ENCODE data around the gene CASP12. TPM values are rescaled to one million over a fixed set of nuclear protein-coding genes. Genes with fewer than 3 reads are reported as not detected.

CASP12 gene
- total RNA-seq, 4 donors from 2014 or later = not detected

DNA sequence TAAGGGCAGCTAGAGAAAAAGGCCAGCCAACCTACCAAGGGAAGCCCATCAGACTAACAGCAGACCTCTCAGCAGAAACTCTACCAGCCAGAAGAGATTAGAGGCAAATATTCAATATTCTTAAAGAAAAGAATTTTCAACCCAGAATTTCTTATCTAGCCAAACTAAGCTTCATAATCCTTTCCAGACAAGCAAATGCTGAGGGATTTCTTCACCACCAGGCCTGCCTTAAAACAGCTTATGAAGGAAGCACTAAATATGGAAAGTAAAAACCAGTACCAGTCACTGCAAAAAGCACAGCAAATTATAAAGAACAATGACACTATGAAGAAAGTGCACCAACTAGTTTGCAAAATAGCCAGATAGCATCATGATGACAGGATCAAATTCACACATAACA is 30.6 kb upstream of the CASP12 start:
- no peaks in the 10 kb centered on the region for H3K36me3 ChIP-seq
- no peak for TF ChIP-seq POLR2A (IDR thresholded peaks at IDR 0.05)
- no peak for TF ChIP-seq POLR2AphosphoS5 (IDR thresholded peaks at IDR 0.05)
- TF ChIP-seq, protein P1, sequence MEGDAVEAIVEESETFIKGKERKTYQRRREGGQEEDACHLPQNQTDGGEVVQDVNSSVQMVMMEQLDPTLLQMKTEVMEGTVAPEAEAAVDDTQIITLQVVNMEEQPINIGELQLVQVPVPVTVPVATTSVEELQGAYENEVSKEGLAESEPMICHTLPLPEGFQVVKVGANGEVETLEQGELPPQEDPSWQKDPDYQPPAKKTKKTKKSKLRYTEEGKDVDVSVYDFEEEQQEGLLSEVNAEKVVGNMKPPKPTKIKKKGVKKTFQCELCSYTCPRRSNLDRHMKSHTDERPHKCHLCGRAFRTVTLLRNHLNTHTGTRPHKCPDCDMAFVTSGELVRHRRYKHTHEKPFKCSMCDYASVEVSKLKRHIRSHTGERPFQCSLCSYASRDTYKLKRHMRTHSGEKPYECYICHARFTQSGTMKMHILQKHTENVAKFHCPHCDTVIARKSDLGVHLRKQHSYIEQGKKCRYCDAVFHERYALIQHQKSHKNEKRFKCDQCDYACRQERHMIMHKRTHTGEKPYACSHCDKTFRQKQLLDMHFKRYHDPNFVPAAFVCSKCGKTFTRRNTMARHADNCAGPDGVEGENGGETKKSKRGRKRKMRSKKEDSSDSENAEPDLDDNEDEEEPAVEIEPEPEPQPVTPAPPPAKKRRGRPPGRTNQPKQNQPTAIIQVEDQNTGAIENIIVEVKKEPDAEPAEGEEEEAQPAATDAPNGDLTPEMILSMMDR (IDR thresholded peaks at IDR 0.05) = no peak
- TF ChIP-seq EP300 (IDR thresholded peaks at IDR 0.05) = no peak
- no peak for DNase-seq (ENCODE audit: low spot score in 2 of 2)
- no peaks in the 10 kb centered on the region for H3K27me3 ChIP-seq
- no peaks in the 10 kb centered on the region for H3K4me1 ChIP-seq
- no peak overlapping the region for H3K4me3 ChIP-seq
- H3K9me3 ChIP-seq = peaks cover 6% of the 10 kb centered on the region
- no peak overlapping the region for H3K27ac ChIP-seq

GRCh38 chr11:104926771-104927611 is 28.7 kb upstream of the CASP12 start:
- 92% methylated on average over 8 of the region's 9 CpGs for WGBS
- Histone ChIP-seq H3K36me3 (no peaks in the 10 kb centered on the region), H3K4me1 (no peaks in the 10 kb centered on the region), H3K9me3 (peaks cover 6% of the 10 kb centered on the region), H3K4me3 (no peak overlapping the region), H3K27me3 (no peaks in the 10 kb centered on the region), H3K27ac (no peak overlapping the region)
- DNase-seq (ENCODE audit: low spot score in 2 of 2) = no peak
- TF ChIP-seq, protein P1 (IDR thresholded peaks at IDR 0.05) = no peak
- TF ChIP-seq POLR2AphosphoS5 (IDR thresholded peaks at IDR 0.05) (no peak), POLR2A (IDR thresholded peaks at IDR 0.05) (no peak), EP300 (IDR thresholded peaks at IDR 0.05) (no peak)

DNA sequence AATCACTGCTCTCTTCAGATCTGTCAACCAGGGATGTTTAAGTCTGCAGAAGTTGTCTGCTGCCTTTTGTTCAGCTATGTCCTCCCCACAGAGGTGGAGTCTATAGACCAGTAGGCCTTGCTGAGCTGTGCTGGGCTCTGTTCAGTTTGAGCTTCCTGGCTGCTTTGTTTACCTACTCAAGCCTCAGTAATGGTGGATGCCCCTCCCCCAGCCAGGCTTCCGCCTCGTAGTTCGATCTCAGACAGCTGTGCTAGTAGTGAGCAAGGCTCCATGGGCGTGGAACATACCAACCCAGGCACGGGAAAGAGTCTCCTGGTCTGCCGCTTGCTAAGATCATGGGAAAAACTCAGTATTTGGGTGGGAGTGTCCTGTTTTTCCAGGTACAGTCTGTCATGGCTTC is 27.6 kb upstream of the CASP12 start:
- Histone ChIP-seq H3K9me3 (peaks cover 6% of the 10 kb centered on the region), H3K4me3 (no peak overlapping the region), H3K4me1 (no peaks in the 10 kb centered on the region), H3K27me3 (no peaks in the 10 kb centered on the region), H3K27ac (no peak overlapping the region), H3K36me3 (no peaks in the 10 kb centered on the region)
- TF ChIP-seq, protein P1 (IDR thresholded peaks at IDR 0.05) = no peak
- no peak for TF ChIP-seq POLR2A (IDR thresholded peaks at IDR 0.05)
- no peak for TF ChIP-seq EP300 (IDR thresholded peaks at IDR 0.05)
- TF ChIP-seq POLR2AphosphoS5 (IDR thresholded peaks at IDR 0.05) = no peak
- no CpG with 5 or more reads among the region's 6 CpGs for WGBS
- DNase-seq (ENCODE audit: low spot score in 2 of 2) = no peak

DNA sequence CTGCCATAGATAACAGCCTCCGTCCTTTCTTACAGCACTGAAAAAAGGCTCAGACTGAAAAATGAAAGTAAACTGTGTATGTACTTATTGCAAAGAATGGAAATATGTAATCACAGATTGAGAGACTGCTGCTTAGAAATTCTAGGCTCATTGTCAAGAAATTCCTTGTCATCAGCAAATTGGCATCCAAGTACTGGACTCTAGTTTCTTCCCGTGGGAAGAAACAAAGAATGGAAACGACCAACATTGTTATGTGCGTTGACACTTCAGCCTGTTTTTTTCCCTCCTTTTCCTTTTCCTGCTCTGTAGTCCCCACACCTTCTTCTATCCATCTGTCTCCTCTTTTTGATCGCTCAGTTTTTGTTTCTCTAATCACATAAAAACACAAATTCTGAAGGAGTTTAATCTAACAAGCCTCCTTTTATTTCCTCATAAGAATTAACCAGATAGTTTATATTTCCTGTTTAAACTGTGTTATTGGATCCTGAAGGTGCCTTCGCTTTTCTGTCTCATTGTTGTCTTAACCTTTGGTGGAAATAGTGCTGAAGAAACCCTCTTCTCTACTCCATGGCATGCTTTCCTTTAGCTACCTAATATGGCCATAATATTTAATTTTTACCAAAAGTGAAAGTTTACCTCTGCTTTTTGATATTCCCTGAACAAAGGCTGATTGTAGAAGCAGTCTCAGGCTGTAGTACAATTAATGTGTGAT is 20.0 kb upstream of the CASP12 start:
- peaks cover 15% of the 10 kb centered on the region for H3K4me1 ChIP-seq
- no peaks in the 10 kb centered on the region for H3K36me3 ChIP-seq
- no peak for DNase-seq (ENCODE audit: low spot score in 2 of 2)
- peak overlapping the region; percentile 42 for H3K4me3 ChIP-seq
- peak overlapping the region; percentile 61 for H3K27ac ChIP-seq
- no peaks in the 10 kb centered on the region for H3K27me3 ChIP-seq
- 20% methylated on average over 6 of the region's 6 CpGs for WGBS
- H3K9me3 ChIP-seq = no peaks in the 10 kb centered on the region
- TF ChIP-seq EP300 (IDR thresholded peaks at IDR 0.05) (no peak), POLR2A (IDR thresholded peaks at IDR 0.05) (no peak), POLR2AphosphoS5 (IDR thresholded peaks at IDR 0.05) (no peak)
- TF ChIP-seq, protein P1 (IDR thresholded peaks at IDR 0.05) = no peak

Measured in suprapubic skin (tissue), 4 donors.